Endothelial cell of umbilical vein (primary cell): ENCODE data around the gene STAP1.

Source experiments
- CTCF ChIP-seq, 2 donors: IDR thresholded peaks; 1 replicate in 1 of 2; 2 replicates in 1 of 2; pipeline ENCODE4 v1.5.1; 2011; ENCODE audit warnings: low read length in 2 of 2, mild to moderate bottlenecking in 2 of 2, moderate library complexity in 2 of 2, control low read depth in 1 of 2, inconsistent platforms in 1 of 2, low read depth in 1 of 2; ENCODE audit not compliant: insufficient read depth in 1 of 2; ENCODE audit errors: extremely low read depth in 1 of 2
- EZH2 ChIP-seq: IDR thresholded peaks from 2 replicates; pipeline ENCODE4 v1.6.1; 2012; ENCODE audit warnings: borderline replicate concordance, low read depth, mild to moderate bottlenecking, moderate library complexity, low read length, inconsistent platforms; ENCODE audit not compliant: severe bottlenecking
- GATA2 ChIP-seq: IDR thresholded peaks from 2 replicates; pipeline ENCODE4 v1.7.0; 2011; ENCODE audit warnings: low read depth, mild to moderate bottlenecking, moderate library complexity, mixed read lengths, low read length; ENCODE audit not compliant: insufficient read length, insufficient read depth
- POLR2A ChIP-seq: IDR thresholded peaks from 2 replicates; pipeline ENCODE4 v1.6.1; 2012; ENCODE audit warnings: low read depth, mild to moderate bottlenecking, control low read depth, low read length

- TF ChIP-seq CTCF (IDR thresholded peaks at IDR 0.05; ENCODE audit: extremely low read depth in 1 of 2, insufficient read depth in 1 of 2, low read depth in 1 of 2, low read length in 2 of 2) (no peak), POLR2A (no peak), EZH2 (no peak), GATA2 (no peak)
Observed at GRCh38 chr4:67575232-67576058, 16.9 kb downstream of the STAP1 start.
